Panc1 (cell line): ENCODE results near the gene SDF4. TPM values are rescaled to one million over a fixed set of nuclear protein-coding genes. Genes with fewer than 3 reads are reported as not detected.

Experiments
- ATAC-seq: fragments of 200-7000 bp; cut with Tn5 transposase; 2 replicates; pipeline ENCODE4 v1.9.1; 2020; ENCODE audit warnings: mild to moderate bottlenecking, moderate library complexity
- BruUV-seq: library from RNA; stranded (reverse); fragments of 400-500 nt; replicated peaks from 2 replicates; lab custom pipeline; 2021; lab: Mats Ljungman, UMichigan
- CTCF ChIA-PET: fragments of 300-600 bp; sonication (Branson Sonifier 250); formaldehyde crosslinking; loops from one replicate; lab custom pipeline; 2022; ENCODE audit warnings: antibody characterized with exemption; lab: Charles Lee
- POLR2A ChIA-PET: fragments of 300-600 bp; sonication (Branson Sonifier 250); formaldehyde crosslinking; loops from one replicate; lab custom pipeline; 2022; ENCODE audit warnings: antibody characterized with exemption; lab: Charles Lee
- DNase-seq: peaks from one replicate; pipeline ENCODE4 v3.0.0-alpha.2; 2010; ENCODE audit warnings: low read depth, low spot score
- H3K27ac ChIP-seq: 2 replicates; pipeline ENCODE4 v1.5.1; 2011; ENCODE audit warnings: mild to moderate bottlenecking, low read length, inconsistent platforms
- H3K27me3 ChIP-seq: fragments of 200-500 bp; sonication (Bioruptor generic); 2 replicates; pipeline ENCODE4 v1.6.0; 2014; ENCODE audit warnings: low read length, inconsistent platforms; ENCODE audit not compliant: control insufficient read depth, insufficient read depth
- H3K36me3 ChIP-seq: fragments of 200-500 bp; sonication (Bioruptor generic); 2 replicates; pipeline ENCODE4 v1.5.1; 2014; ENCODE audit warnings: inconsistent platforms, mild to moderate bottlenecking, low read length, moderate library complexity; ENCODE audit not compliant: control insufficient read depth, insufficient read depth
- H3K4me1 ChIP-seq: 2 replicates; pipeline ENCODE4 v1.5.1; 2011; ENCODE audit warnings: inconsistent platforms, mild to moderate bottlenecking, low read length, moderate library complexity; ENCODE audit not compliant: control insufficient read depth, insufficient read depth
- H3K4me3 ChIP-seq, 2 experiments: 2 replicates each; pipeline ENCODE4 v1.5.1; 2011 to 2012; ENCODE audit warnings: low read depth in 2 of 2, low read length in 2 of 2, mild to moderate bottlenecking in 2 of 2, inconsistent platforms in 1 of 2, moderate library complexity in 1 of 2
- H3K9me3 ChIP-seq: fragments of 200-500 bp; sonication (Bioruptor generic); 2 replicates; pipeline ENCODE4 v1.5.1; 2014; ENCODE audit warnings: low read depth, mild to moderate bottlenecking, inconsistent platforms, low read length, moderate library complexity; ENCODE audit not compliant: control insufficient read depth, insufficient read depth
- CTCF ChIP-seq: fragments of 450-650 bp; IDR thresholded peaks from 2 replicates; pipeline ENCODE4 v1.5.1; 2017; ENCODE audit warnings: mild to moderate bottlenecking
- POLR2AphosphoS5 ChIP-seq: IDR thresholded peaks from 2 replicates; pipeline ENCODE4 v1.6.1; 2012; ENCODE audit warnings: mild to moderate bottlenecking, low read depth, low read length, moderate library complexity
- REST ChIP-seq, 2 experiments: IDR thresholded peaks; 2 replicates each; pipeline ENCODE4 v1.6.1; 2011 to 2012; ENCODE audit warnings: low read depth in 2 of 2, control low read depth in 1 of 2, low read length in 1 of 2, mild to moderate bottlenecking in 1 of 2, moderate library complexity in 1 of 2; ENCODE audit not compliant: insufficient read depth in 1 of 2
- SIN3A ChIP-seq: IDR thresholded peaks from 2 replicates; pipeline ENCODE4 v1.6.1; 2012; ENCODE audit warnings: low read depth, mild to moderate bottlenecking, low read length, moderate library complexity, borderline replicate concordance; ENCODE audit not compliant: insufficient read depth
- TCF7L2 ChIP-seq: IDR thresholded peaks from 2 replicates; pipeline ENCODE4 v1.6.1; 2011; ENCODE audit warnings: mild to moderate bottlenecking, low read depth, low read length, inconsistent platforms
- in situ Hi-C: cut with HindIII; loops from 2 replicates; pipeline ENCODE4 v1.10.0; 2016; ENCODE audit warnings: low sequenced_read_pairs, low pct_unique_long_range_greater_than_20kb
- intact Hi-C: fragments of 100-400 bp; cut with micrococcal nuclease; formaldehyde crosslinking; loops from one replicate; pipeline ENCODE4 v1.10.0; 2022; ENCODE audit not compliant: unreplicated experiment
- total RNA-seq: library from RNA; stranded (reverse); gene quantifications from one replicate; pipeline ENCODE4 v1.2.1, GENCODE V29; 2021; ENCODE audit not compliant: unreplicated experiment

Gene SDF4
- total RNA-seq, 1 experiment from 2014 or later: 335 TPM

GRCh38 chr1:1225913-1226312 lies 5.9 kb downstream of the SDF4 start:
- intact Hi-C loops (no loop called here), in situ Hi-C loops (no loop called here)
- H3K27me3 ChIP-seq: no peaks in the 10 kb centered on the region
- ATAC-seq (no peak), DNase-seq (no peak)
- TF ChIP-seq SIN3A (no peak), TCF7L2 (no peak), REST (IDR thresholded peaks at IDR 0.05; ENCODE audit: insufficient read depth in 1 of 2, low read depth in 2 of 2, low read length in 1 of 2) (no peak), CTCF (no peak), POLR2AphosphoS5 (no peak)
- peaks cover 3% of the 10 kb centered on the region; the same call in 1 of the 2 replicates for H3K4me1 ChIP-seq
- H3K36me3 ChIP-seq: peaks cover 3% of the 10 kb centered on the region; the same call in 1 of the 2 replicates
- BruUV-seq: no TSS peak
- no peak overlapping the region for H3K27ac ChIP-seq
- POLR2A ChIA-PET: no interaction called here
- H3K4me3 ChIP-seq: no peak overlapping the region
- CTCF ChIA-PET: no interaction called here
- no peaks in the 10 kb centered on the region for H3K9me3 ChIP-seq

GRCh38 chr1:1225238-1225845 lies 6.5 kb downstream of the SDF4 start:
- in situ Hi-C loops: no loop called here
- Histone ChIP-seq H3K4me3 (no peak overlapping the region), H3K9me3 (no peaks in the 10 kb centered on the region), H3K4me1 (no peaks in the 10 kb centered on the region), H3K36me3 (no peaks in the 10 kb centered on the region), H3K27me3 (no peaks in the 10 kb centered on the region), H3K27ac (no peak overlapping the region)
- intact Hi-C loops: no loop called here
- DNase-seq: no peak
- ATAC-seq: no peak
- ChIA-PET POLR2A (no interaction called here), CTCF (no interaction called here)
- TF ChIP-seq POLR2AphosphoS5 (no peak), CTCF (no peak), SIN3A (no peak), REST (IDR thresholded peaks at IDR 0.05; ENCODE audit: insufficient read depth in 1 of 2, low read depth in 2 of 2, low read length in 1 of 2) (no peak), TCF7L2 (no peak)
- no TSS peak for BruUV-seq
